HEK293 (cell line): ENCODE results near the gene CYB5D1.

Source experiments
- ATF2 ChIP-seq: fragments of 450-650 bp; formaldehyde crosslinking; IDR thresholded peaks from 2 replicates; pipeline ENCODE4 v1.5.1; 2016; ENCODE audit warnings: missing biosample characterization, missing genetic modification characterization, low read depth
- EGR2 ChIP-seq: fragments of 450-650 bp; formaldehyde crosslinking; IDR thresholded peaks from 2 replicates; pipeline ENCODE4 v1.5.1; 2016; ENCODE audit warnings: low read depth, missing biosample characterization, missing genetic modification characterization
- PATZ1 ChIP-seq: fragments of 450-650 bp; formaldehyde crosslinking; IDR thresholded peaks from 2 replicates; pipeline ENCODE4 v1.5.1; 2016; ENCODE audit warnings: missing biosample characterization, missing genetic modification characterization
- PRDM10 ChIP-seq: fragments of 450-650 bp; formaldehyde crosslinking; IDR thresholded peaks from 2 replicates; pipeline ENCODE4 v1.5.1; 2016; ENCODE audit warnings: missing biosample characterization, missing genetic modification characterization
- RBAK ChIP-seq: fragments of 450-650 bp; formaldehyde crosslinking; IDR thresholded peaks from 2 replicates; pipeline ENCODE4 v1.5.1; 2016; ENCODE audit warnings: missing biosample characterization, missing genetic modification characterization
- REPIN1 ChIP-seq: fragments of 450-650 bp; formaldehyde crosslinking; IDR thresholded peaks from 2 replicates; pipeline ENCODE4 v1.5.1; 2017; ENCODE audit warnings: missing biosample characterization, missing genetic modification characterization, low read depth
- ZFP69B ChIP-seq: fragments of 450-650 bp; formaldehyde crosslinking; IDR thresholded peaks from 2 replicates; pipeline ENCODE4 v1.5.1; 2016; ENCODE audit warnings: missing biosample characterization, missing genetic modification characterization
- ZNF10 ChIP-seq: fragments of 450-650 bp; formaldehyde crosslinking; IDR thresholded peaks from 2 replicates; pipeline ENCODE4 v1.5.1; 2017; ENCODE audit warnings: missing biosample characterization, missing genetic modification characterization
- ZNF121 ChIP-seq: fragments of 450-650 bp; formaldehyde crosslinking; IDR thresholded peaks from 2 replicates; pipeline ENCODE4 v1.5.1; 2016; ENCODE audit warnings: missing biosample characterization, missing genetic modification characterization
- ZNF140 ChIP-seq: fragments of 450-650 bp; formaldehyde crosslinking; IDR thresholded peaks from 2 replicates; pipeline ENCODE4 v1.5.1; 2016; ENCODE audit warnings: missing biosample characterization, missing genetic modification characterization
- ZNF169 ChIP-seq: fragments of 450-650 bp; formaldehyde crosslinking; IDR thresholded peaks from 2 replicates; pipeline ENCODE4 v1.5.1; 2016; ENCODE audit warnings: missing biosample characterization, missing genetic modification characterization
- ZNF174 ChIP-seq: fragments of 450-650 bp; formaldehyde crosslinking; IDR thresholded peaks from 2 replicates; pipeline ENCODE4 v1.5.0; 2017; ENCODE audit warnings: missing biosample characterization, mild to moderate bottlenecking, missing genetic modification characterization
- ZNF2 ChIP-seq: fragments of 450-650 bp; formaldehyde crosslinking; IDR thresholded peaks from 2 replicates; pipeline ENCODE4 v1.5.1; 2016; ENCODE audit warnings: missing biosample characterization, missing genetic modification characterization
- ZNF23 ChIP-seq: fragments of 450-650 bp; formaldehyde crosslinking; IDR thresholded peaks from 2 replicates; pipeline ENCODE4 v1.5.1; 2016; ENCODE audit warnings: missing biosample characterization, missing genetic modification characterization, borderline replicate concordance
- ZNF280D ChIP-seq: fragments of 450-650 bp; formaldehyde crosslinking; IDR thresholded peaks from 2 replicates; pipeline ENCODE4 v1.5.1; 2016; ENCODE audit warnings: missing biosample characterization, missing genetic modification characterization
- ZNF302 ChIP-seq: fragments of 450-650 bp; formaldehyde crosslinking; IDR thresholded peaks from 2 replicates; pipeline ENCODE4 v1.5.1; 2016; ENCODE audit warnings: missing biosample characterization, missing genetic modification characterization, low read depth
- ZNF341 ChIP-seq: fragments of 450-650 bp; formaldehyde crosslinking; IDR thresholded peaks from 2 replicates; pipeline ENCODE4; 2016; ENCODE audit warnings: low read depth, missing biosample characterization, missing genetic modification characterization
- ZNF48 ChIP-seq: fragments of 450-650 bp; formaldehyde crosslinking; IDR thresholded peaks from 2 replicates; pipeline ENCODE4 v1.5.1; 2016; ENCODE audit warnings: missing biosample characterization, missing genetic modification characterization
- ZNF501 ChIP-seq: fragments of 450-650 bp; formaldehyde crosslinking; IDR thresholded peaks from 2 replicates; pipeline ENCODE4 v1.5.1; 2016; ENCODE audit warnings: missing biosample characterization, missing genetic modification characterization
- ZNF514 ChIP-seq: fragments of 450-650 bp; formaldehyde crosslinking; IDR thresholded peaks from 2 replicates; pipeline ENCODE4 v1.5.1; 2016; ENCODE audit warnings: missing biosample characterization, missing genetic modification characterization
- ZNF530 ChIP-seq: fragments of 450-650 bp; formaldehyde crosslinking; IDR thresholded peaks from 2 replicates; pipeline ENCODE4 v1.5.1; 2016; ENCODE audit warnings: low read depth, missing biosample characterization, missing genetic modification characterization
- ZNF549 ChIP-seq: fragments of 450-650 bp; IDR thresholded peaks from 2 replicates; pipeline ENCODE4 v1.5.1; 2018; ENCODE audit warnings: missing biosample characterization, missing genetic modification characterization, mild to moderate bottlenecking, inconsistent platforms, moderate library complexity
- ZNF571 ChIP-seq: fragments of 450-650 bp; formaldehyde crosslinking; IDR thresholded peaks from 2 replicates; pipeline ENCODE4 v1.5.0; 2017; ENCODE audit warnings: missing biosample characterization, missing genetic modification characterization
- ZNF585B ChIP-seq: fragments of 450-650 bp; formaldehyde crosslinking; IDR thresholded peaks from 2 replicates; pipeline ENCODE4 v1.5.1; 2016; ENCODE audit warnings: missing biosample characterization, missing genetic modification characterization
- ZNF623 ChIP-seq: fragments of 450-650 bp; formaldehyde crosslinking; IDR thresholded peaks from 2 replicates; pipeline ENCODE4 v1.5.1; 2016; ENCODE audit warnings: missing biosample characterization, missing genetic modification characterization
- ZNF629 ChIP-seq: fragments of 450-650 bp; formaldehyde crosslinking; IDR thresholded peaks from 2 replicates; pipeline ENCODE4 v1.5.1; 2017; ENCODE audit warnings: missing biosample characterization, missing genetic modification characterization
- ZNF658 ChIP-seq: fragments of 450-650 bp; formaldehyde crosslinking; IDR thresholded peaks from 2 replicates; pipeline ENCODE4; 2016; ENCODE audit warnings: missing biosample characterization, missing genetic modification characterization
- ZNF670 ChIP-seq: fragments of 450-650 bp; formaldehyde crosslinking; IDR thresholded peaks from 2 replicates; pipeline ENCODE4 v1.5.1; 2016; ENCODE audit warnings: missing biosample characterization, missing genetic modification characterization, low read depth
- ZSCAN4 ChIP-seq: fragments of 450-650 bp; formaldehyde crosslinking; IDR thresholded peaks from 2 replicates; pipeline ENCODE4 v1.5.1; 2017; ENCODE audit warnings: missing biosample characterization, missing genetic modification characterization

The CYB5D1 gene

GRCh38 chr17:7834957-7835813 is 22.6 kb upstream of the CYB5D1 start (continued):
- no peak for TF ChIP-seq ZNF670
- TF ChIP-seq ZNF585B (tag by site-specific recombination), result no peak
- TF ChIP-seq ZFP69B (tag by site-specific recombination), result no peak
- no peak for TF ChIP-seq ZSCAN4 (tag by site-specific recombination)
- TF ChIP-seq ZNF10, result no peak
- TF ChIP-seq ZNF140 (tag by site-specific recombination), result no peak
- TF ChIP-seq ZNF658 (tag by site-specific recombination), result no peak
- no peak; the same call in none of the 2 replicates for TF ChIP-seq PRDM10 (tag by site-specific recombination)
- no peak for TF ChIP-seq ZNF23 (tag by site-specific recombination)
- no peak for TF ChIP-seq ZNF280D (tag by site-specific recombination)
- TF ChIP-seq PATZ1 (tag by site-specific recombination), result peak; percentile 100
- no peak for TF ChIP-seq ZNF530 (tag by site-specific recombination)
- peak; percentile 65 for TF ChIP-seq ATF2 (tag by site-specific recombination)
- TF ChIP-seq ZNF48 (tag by site-specific recombination), result no peak
- no peak for TF ChIP-seq ZNF174 (tag by site-specific recombination)
- peak; percentile 65 for TF ChIP-seq ZNF629 (tag by site-specific recombination)
- no peak for TF ChIP-seq REPIN1 (tag by site-specific recombination)
- TF ChIP-seq ZNF571 (tag by site-specific recombination), result no peak
- TF ChIP-seq ZNF623 (tag by site-specific recombination), result no peak
- no peak for TF ChIP-seq RBAK
- TF ChIP-seq ZNF169 (tag by site-specific recombination), result no peak
- peak; percentile 71 for TF ChIP-seq ZNF2
- TF ChIP-seq ZNF514 (tag by site-specific recombination), result no peak
- no peak for TF ChIP-seq ZNF302 (tag by site-specific recombination)
- peak; percentile 86 for TF ChIP-seq ZNF341
- TF ChIP-seq ZNF121, result no peak
- no peak for TF ChIP-seq ZNF549 (tag by site-specific recombination)
- peak; percentile 75 for TF ChIP-seq ZNF501 (tag by site-specific recombination)
- TF ChIP-seq EGR2, result peak; percentile 57; the same call in 1 of the 2 replicates
